Sigmoid colon (tissue), 3 donors: ENCODE data around the gene ZBTB2.

Experiments used
- POLR2A ChIP-seq, 2 donors: fragments of 450-650 bp; IDR thresholded peaks; one replicate each; pipeline ENCODE4 v1.6.1; 2016; ENCODE audit warnings: antibody characterized with exemption in 2 of 2, mild to moderate bottlenecking in 2 of 2, moderate library complexity in 2 of 2
- TF ChIP-seq, protein P1 (sequence below), 4 experiments: fragments of 450-650 bp in 3 of 4; fragments of 200-600 bp in 1 of 4; IDR thresholded peaks; one replicate each; pipeline ENCODE4 v1.5.1; 2016 to 2019; ENCODE audit warnings: antibody characterized with exemption in 4 of 4, mild to moderate bottlenecking in 3 of 4, moderate library complexity in 2 of 4

DNA sequence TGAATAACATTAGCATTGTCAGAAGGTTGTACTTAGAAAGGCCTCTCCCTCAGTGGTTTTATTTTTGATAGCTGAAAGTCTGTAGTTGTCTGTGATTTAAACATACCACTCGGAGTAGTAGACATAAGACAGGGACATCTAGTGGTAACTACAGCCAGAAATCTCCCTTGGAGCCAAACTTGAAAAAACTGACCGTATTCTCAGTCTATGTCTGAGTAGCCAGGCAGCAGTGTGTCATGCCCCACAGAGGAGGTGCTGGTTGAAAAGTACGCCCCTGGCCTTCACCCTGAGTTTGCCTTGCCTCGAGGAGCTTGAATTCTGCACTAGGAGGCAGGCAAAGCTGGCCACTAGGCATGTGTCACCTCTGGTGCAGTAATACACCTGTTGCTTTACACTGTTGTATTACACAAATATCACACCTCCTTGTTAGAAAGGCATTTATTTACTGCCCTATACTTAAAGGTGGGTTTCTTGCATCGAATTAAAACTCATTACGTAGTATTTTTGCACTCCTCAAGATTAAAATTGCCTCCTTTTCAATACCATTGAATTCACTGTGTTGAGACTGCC, 20.8 kb downstream of the ZBTB2 start:
- no peak for TF ChIP-seq POLR2A (IDR thresholded peaks at IDR 0.05)
- TF ChIP-seq, protein P1, sequence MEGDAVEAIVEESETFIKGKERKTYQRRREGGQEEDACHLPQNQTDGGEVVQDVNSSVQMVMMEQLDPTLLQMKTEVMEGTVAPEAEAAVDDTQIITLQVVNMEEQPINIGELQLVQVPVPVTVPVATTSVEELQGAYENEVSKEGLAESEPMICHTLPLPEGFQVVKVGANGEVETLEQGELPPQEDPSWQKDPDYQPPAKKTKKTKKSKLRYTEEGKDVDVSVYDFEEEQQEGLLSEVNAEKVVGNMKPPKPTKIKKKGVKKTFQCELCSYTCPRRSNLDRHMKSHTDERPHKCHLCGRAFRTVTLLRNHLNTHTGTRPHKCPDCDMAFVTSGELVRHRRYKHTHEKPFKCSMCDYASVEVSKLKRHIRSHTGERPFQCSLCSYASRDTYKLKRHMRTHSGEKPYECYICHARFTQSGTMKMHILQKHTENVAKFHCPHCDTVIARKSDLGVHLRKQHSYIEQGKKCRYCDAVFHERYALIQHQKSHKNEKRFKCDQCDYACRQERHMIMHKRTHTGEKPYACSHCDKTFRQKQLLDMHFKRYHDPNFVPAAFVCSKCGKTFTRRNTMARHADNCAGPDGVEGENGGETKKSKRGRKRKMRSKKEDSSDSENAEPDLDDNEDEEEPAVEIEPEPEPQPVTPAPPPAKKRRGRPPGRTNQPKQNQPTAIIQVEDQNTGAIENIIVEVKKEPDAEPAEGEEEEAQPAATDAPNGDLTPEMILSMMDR (IDR thresholded peaks at IDR 0.05), result no peak
